B cell (primary cell): Measurements from ENCODE around the gene BCAS4. TPM values are rescaled to one million over a fixed set of nuclear protein-coding genes. Genes with fewer than 3 reads are reported as not detected.
A peak's percentile ranks its signal among the peaks of the same experiment; 100 is the strongest.

Experiments used
- ATAC-seq: fragments of 200-7000 bp; cut with Tn5 transposase; one replicate; pipeline ENCODE4 v1.10.0; 2021; ENCODE audit warnings: low read depth, mild to moderate bottlenecking, moderate number of reproducible peaks, moderate library complexity
- CTCF ChIA-PET: fragments of 350-600 bp; sonication (Branson Sonifier 250); formaldehyde crosslinking; loops from one replicate; lab custom pipeline; 2021; ENCODE audit warnings: antibody characterized with exemption, inconsistent platforms; lab: Charles Lee
- POLR2A ChIA-PET: fragments of 350-600 bp; sonication (Branson Sonifier 250); formaldehyde crosslinking; loops from one replicate; lab custom pipeline; 2021; ENCODE audit warnings: antibody characterized with exemption; lab: Charles Lee
- DNase-seq: peaks from one replicate; pipeline ENCODE4 v3.0.0; 2013
- H2AFZ ChIP-seq: 2 replicates; pipeline ENCODE4 v1.6.1; 2012; ENCODE audit warnings: mild to moderate bottlenecking, low read depth, low read length; ENCODE audit not compliant: insufficient read depth, poor library complexity, severe bottlenecking
- H3K27ac ChIP-seq, 2 donors: 1 replicate in 1 of 2; 2 replicates in 1 of 2; pipeline ENCODE4 v1.5.1; 2012 to 2013; ENCODE audit warnings: low read length in 2 of 2, mild to moderate bottlenecking in 2 of 2, moderate library complexity in 1 of 2
- H3K27me3 ChIP-seq, 4 experiments: fragments of 200-600 bp in 1 of 4; sonication (generic) in 1 of 4; replicated peaks in 1 of 4; 1 replicate in 2 of 4; 2 replicates in 2 of 4; pipeline versions ENCODE4 v1.6.1 to v1.7.0; 2013 to 2016; ENCODE audit warnings: low read length in 3 of 4, mild to moderate bottlenecking in 2 of 4, mixed read lengths in 1 of 4, moderate library complexity in 1 of 4; ENCODE audit not compliant: insufficient read depth in 4 of 4, control insufficient read depth in 3 of 4; ENCODE audit errors: control extremely low read depth in 1 of 4
- H3K36me3 ChIP-seq, 2 experiments: replicated peaks in 1 of 2; 1 replicate in 1 of 2; 2 replicates in 1 of 2; pipeline versions ENCODE4 v1.6.1 to v1.7.1; 2013; ENCODE audit warnings: low read length in 1 of 2; ENCODE audit not compliant: insufficient read depth in 2 of 2, control insufficient read depth in 1 of 2; ENCODE audit errors: control extremely low read depth in 1 of 2, extremely low read depth in 1 of 2
- H3K4me1 ChIP-seq, 2 donors: fragments of 200-600 bp in 1 of 2; sonication (generic) in 1 of 2; 1 replicate in 1 of 2; 2 replicates in 1 of 2; pipeline versions ENCODE4 v1.5.1 to v1.6.1; 2013 to 2017; ENCODE audit warnings: low read length in 2 of 2; ENCODE audit not compliant: control insufficient read depth in 2 of 2, insufficient read depth in 2 of 2
- H3K4me2 ChIP-seq: replicated peaks from 2 replicates; pipeline ENCODE3; 2012; ENCODE audit warnings: mild to moderate bottlenecking, low read depth, low read length; ENCODE audit not compliant: poor library complexity, severe bottlenecking
- H3K4me3 ChIP-seq, 5 experiments: fragments of 200-600 bp in 1 of 5; sonication (generic) in 1 of 5; 1 replicate in 3 of 5; 2 replicates in 2 of 5; pipeline versions ENCODE4 v1.5.1 to v1.7.0; 2011 to 2016; ENCODE audit warnings: low read length in 4 of 5, mild to moderate bottlenecking in 4 of 5, low read depth in 2 of 5, control low read depth in 1 of 5, moderate library complexity in 1 of 5; ENCODE audit not compliant: insufficient read depth in 1 of 5; ENCODE audit errors: control extremely low read depth in 1 of 5, extremely low read depth in 1 of 5
- H3K79me2 ChIP-seq: fragments of 200-600 bp; sonication (generic); one replicate; pipeline ENCODE4 v1.6.0; 2016; ENCODE audit warnings: low read length; ENCODE audit not compliant: control insufficient read depth, insufficient read depth
- H3K9ac ChIP-seq: fragments of 200-600 bp; sonication (generic); 2 replicates; pipeline ENCODE4 v1.6.1; 2017; ENCODE audit warnings: mild to moderate bottlenecking, low read length, moderate library complexity
- H3K9me3 ChIP-seq, 3 donors: one replicate each; pipeline versions ENCODE4 v1.6.1 to v1.7.1; 2013; ENCODE audit warnings: low read length in 2 of 3; ENCODE audit not compliant: control insufficient read depth in 2 of 3, insufficient read depth in 1 of 3; ENCODE audit errors: control extremely low read depth in 1 of 3
- H4K20me1 ChIP-seq: 2 replicates; pipeline ENCODE4 v1.6.0; 2012; ENCODE audit warnings: mild to moderate bottlenecking, low read length; ENCODE audit not compliant: insufficient read depth, control insufficient read depth, poor library complexity, severe bottlenecking
- H3K27ac Mint-ChIP-seq: one replicate; pipeline ENCODE4 v1.8.0; 2021; ENCODE audit warnings: mixed read lengths
- H3K27me3 Mint-ChIP-seq: one replicate; pipeline ENCODE4 v1.8.0; 2021; ENCODE audit warnings: mixed read lengths
- H3K4me1 Mint-ChIP-seq: one replicate; pipeline ENCODE4 v1.8.0; 2021; ENCODE audit warnings: mixed read lengths
- H3K4me3 Mint-ChIP-seq: one replicate; pipeline ENCODE4 v1.8.0; 2021; ENCODE audit warnings: mixed read lengths
- H3K9me3 Mint-ChIP-seq: one replicate; pipeline ENCODE4 v1.8.0; 2022; ENCODE audit warnings: mixed read lengths; ENCODE audit not compliant: insufficient read depth
- CTCF ChIP-seq: fragments of 200-600 bp; IDR thresholded peaks from one replicate; pipeline ENCODE4 v1.8.0; 2022; ENCODE audit warnings: antibody characterized with exemption, mild to moderate bottlenecking
- EZH2 ChIP-seq: IDR thresholded peaks from 2 replicates; pipeline ENCODE4 v1.6.1; 2012; ENCODE audit warnings: borderline replicate concordance, low read depth, mild to moderate bottlenecking, moderate library complexity, low read length; ENCODE audit not compliant: insufficient read depth, poor library complexity, severe bottlenecking
- WGBS: methylation state at CpG from one replicate; pipeline ENCODE4 v1.1.5; 2013; ENCODE audit warnings: missing lambda C conversion rate; ENCODE audit not compliant: insufficient coverage; 5-methylcytosine and 5-hydroxymethylcytosine counted together
- intact Hi-C: fragments of 100-400 bp; cut with micrococcal nuclease; formaldehyde crosslinking; loops from one replicate; pipeline ENCODE4 v1.10.0; 2022
- polyA plus RNA-seq: library from polyadenylated mRNA; depleted of rRNA; stranded (reverse); fragments of >200 nt; gene quantifications from 2 replicates; pipeline ENCODE4 v1.2.3, GENCODE V29; 2012
- total RNA-seq, 2 donors: library from RNA; stranded (reverse); fragments of 120-200 nt in 1 of 2; gene quantifications; 1 replicate in 1 of 2; 2 replicates in 1 of 2; pipeline versions ENCODE4 v1.2.3 to v1.2.4, GENCODE V29; 2013 to 2022

BCAS4 gene
- total and polyA plus RNA-seq, 2 donors (not counting 1 experiment from before 2014, with no cell fraction given), result 44.8 to 88.2 TPM

GRCh38 chr20:50885781-50886180 is 90.9 kb downstream of the BCAS4 start:
- no peaks in the 10 kb centered on the region for H3K4me1 Mint-ChIP-seq
- WGBS, result 96% methylated on average over 3 of the region's 5 CpGs
- no peaks in the 10 kb centered on the region for H3K9me3 Mint-ChIP-seq
- DNase-seq (no peak), ATAC-seq (no peak)
- H3K4me3 Mint-ChIP-seq, result no peak overlapping the region
- no peaks in the 10 kb centered on the region for H3K27me3 Mint-ChIP-seq
- Histone ChIP-seq H3K4me1 (no peaks in the 10 kb centered on the region), H3K9ac (no peak overlapping the region), H3K79me2 (no peaks in the 10 kb centered on the region), H3K4me3 (no peak overlapping the region), H2AFZ (no peak overlapping the region), H4K20me1 (no peaks in the 10 kb centered on the region), H3K27me3 (no peaks in the 10 kb centered on the region), H3K27ac (no peak overlapping the region), H3K9me3 (no peaks in the 10 kb centered on the region), H3K4me2 (no peak overlapping the region), H3K36me3 (peaks cover 0 to 30% of the 10 kb centered on the region in 2 experiments)
- peak overlapping the region; percentile 20 for H3K27ac Mint-ChIP-seq
- TF ChIP-seq EZH2, result no peak
- no peak for TF ChIP-seq CTCF
- ChIA-PET POLR2A (interaction anchor here (0.6 kb wide), 2 partner anchors 15 to 69 kb away, joined by 3 to 7 read pairs; no protein-coding TSS in a partner anchor), CTCF (interaction anchor here (0.9 kb wide), 1 partner anchor 92 kb away, joined by 3 read pairs; no protein-coding TSS in a partner anchor)
- intact Hi-C loops, result no loop called here

GRCh38 chr20:50886184-50886790 is 91.4 kb downstream of the BCAS4 start:
- DNase-seq, result no peak
- Mint-ChIP-seq H3K27me3 (no peaks in the 10 kb centered on the region), H3K4me3 (no peak overlapping the region), H3K4me1 (no peaks in the 10 kb centered on the region), H3K27ac (no peak overlapping the region), H3K9me3 (no peaks in the 10 kb centered on the region)
- no peak overlapping the region for H3K9ac ChIP-seq
- no peak for ATAC-seq
- TF ChIP-seq EZH2, result no peak
- no peak for TF ChIP-seq CTCF
- intact Hi-C loops, result no loop called here
- H2AFZ ChIP-seq, result no peak overlapping the region
- no peaks in the 10 kb centered on the region for H3K4me1 ChIP-seq
- no peaks in the 10 kb centered on the region for H4K20me1 ChIP-seq
- no peaks in the 10 kb centered on the region for H3K27me3 ChIP-seq
- H3K9me3 ChIP-seq, result no peaks in the 10 kb centered on the region
- H3K79me2 ChIP-seq, result no peaks in the 10 kb centered on the region
- CTCF ChIA-PET, result interaction anchor here (0.9 to 1.6 kb wide), 2 partner anchors 43 to 93 kb away, joined by 3 read pairs; no protein-coding TSS in a partner anchor
- no peak overlapping the region for H3K4me3 ChIP-seq
- 95% methylated on average over 6 of the region's 12 CpGs for WGBS
- H3K36me3 ChIP-seq, result peaks cover 4 to 34% of the 10 kb centered on the region in 2 experiments
- no peak overlapping the region for H3K27ac ChIP-seq
- POLR2A ChIA-PET, result interaction anchor here (0.6 kb wide), 2 partner anchors 15 to 70 kb away, joined by 3 to 7 read pairs; no protein-coding TSS in a partner anchor
- H3K4me2 ChIP-seq, result no peak overlapping the region
